Mucosa of descending colon (tissue), 3 donors: ENCODE data around the gene OSBPL5. TPM values are rescaled to one million over a fixed set of nuclear protein-coding genes. Genes with fewer than 3 reads are reported as not detected.

Source experiments
- ATAC-seq: fragments of 200-7000 bp; cut with Tn5 transposase; one replicate; pipeline ENCODE4 v1.9.1; 2020; ENCODE audit warnings: mild to moderate bottlenecking, moderate library complexity
- DNase-seq, 3 donors: peaks; one replicate each; pipeline ENCODE4 v3.0.0-alpha.2; 2020
- H3K36me3 ChIP-seq: fragments of 200-600 bp; one replicate; pipeline ENCODE4 v1.8.0; 2021; ENCODE audit warnings: low read depth, mild to moderate bottlenecking
- H3K4me1 ChIP-seq: fragments of 200-600 bp; one replicate; pipeline ENCODE4 v1.8.0; 2021; ENCODE audit warnings: low read depth, mild to moderate bottlenecking
- H3K4me3 ChIP-seq: fragments of 200-600 bp; one replicate; pipeline ENCODE4 v1.8.0; 2021; ENCODE audit warnings: mild to moderate bottlenecking
- H3K9me3 ChIP-seq: fragments of 200-600 bp; one replicate; pipeline ENCODE4 v1.8.0; 2021; ENCODE audit warnings: mild to moderate bottlenecking
- intact Hi-C, 2 donors: fragments of 100-400 bp; cut with DNase I in 1 of 2; cut with micrococcal nuclease in 1 of 2; formaldehyde crosslinking; loops; one replicate each; pipeline versions ENCODE4 v1.11.0 to v1.11.1; 2022; cut with DNase I, micrococcal nuclease
- total RNA-seq, 3 donors: library from RNA; stranded (reverse); fragmentation: NEBNext Ultra II Directional in 2 of 3; extraction: Animal tissue kit (Norgen Biotek cat#: 25700) in 2 of 3; gene quantifications; one replicate each; pipeline versions ENCODE4 v1.2.1 to v1.2.4, GENCODE V29; 2021 to 2023
- TF ChIP-seq, protein P1 (sequence below): fragments of 200-600 bp; IDR thresholded peaks from one replicate; pipeline ENCODE4 v1.8.0; 2022; ENCODE audit warnings: antibody characterized with exemption, mild to moderate bottlenecking
- donor health status: DM: no; HTN: no; CAD: no; lungs with moderate emphysema.
- donor health status: DM: no; HTN: no; CAD: no.
- donor health status: DM: no; HTN: yes; CAD: no.

OSBPL5 gene
- total RNA-seq, 3 donors from 2014 or later, result 43.6 to 64.1 (median 52.4) TPM

DNA sequence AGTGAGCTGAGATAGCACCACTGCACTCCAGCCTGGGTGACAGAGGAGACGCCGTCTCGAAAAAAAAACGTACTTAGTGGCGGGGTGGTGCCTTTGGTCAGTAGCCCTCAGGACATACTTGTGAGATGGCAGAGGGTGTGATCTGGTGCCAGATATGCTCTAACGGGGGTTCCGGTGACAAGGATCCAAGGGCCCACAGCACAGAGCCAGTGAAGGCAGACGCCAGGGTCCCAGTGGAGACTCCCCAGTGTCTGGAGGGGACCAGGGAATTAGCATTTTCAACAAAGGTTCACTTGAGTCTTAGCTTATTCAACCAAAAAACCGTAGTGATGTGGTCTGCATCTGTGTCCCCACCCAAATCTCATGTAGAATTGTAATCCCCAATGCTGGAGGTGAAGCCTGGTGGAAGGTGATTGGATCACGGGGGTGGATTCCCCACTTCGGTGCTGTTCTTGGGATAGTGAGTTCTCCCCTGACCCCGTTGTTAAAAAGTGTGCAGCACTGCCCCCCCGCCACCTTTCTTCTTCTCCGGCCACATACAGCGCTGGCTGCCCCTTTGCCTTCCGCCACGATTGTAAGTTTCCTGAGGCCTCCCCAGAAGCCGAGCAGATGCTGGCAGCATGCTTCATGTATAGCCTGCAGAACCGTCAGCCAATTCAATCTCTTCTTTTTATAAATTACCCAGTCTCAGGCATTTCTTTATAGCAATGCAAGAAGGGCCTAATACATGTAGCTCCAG, 26.6 kb upstream of the OSBPL5 start:
- intact Hi-C loops, result loop anchor here in 1 of 2 donors (10.0 kb wide), 1 partner anchor 77 kb away; no protein-coding TSS in a partner anchor
- Histone ChIP-seq H3K4me3 (no peak overlapping the region), H3K9me3 (no peaks in the 10 kb centered on the region), H3K4me1 (no peaks in the 10 kb centered on the region), H3K36me3 (no peaks in the 10 kb centered on the region)
- no peak for DNase-seq
- ATAC-seq, result no peak
- TF ChIP-seq, protein P1, sequence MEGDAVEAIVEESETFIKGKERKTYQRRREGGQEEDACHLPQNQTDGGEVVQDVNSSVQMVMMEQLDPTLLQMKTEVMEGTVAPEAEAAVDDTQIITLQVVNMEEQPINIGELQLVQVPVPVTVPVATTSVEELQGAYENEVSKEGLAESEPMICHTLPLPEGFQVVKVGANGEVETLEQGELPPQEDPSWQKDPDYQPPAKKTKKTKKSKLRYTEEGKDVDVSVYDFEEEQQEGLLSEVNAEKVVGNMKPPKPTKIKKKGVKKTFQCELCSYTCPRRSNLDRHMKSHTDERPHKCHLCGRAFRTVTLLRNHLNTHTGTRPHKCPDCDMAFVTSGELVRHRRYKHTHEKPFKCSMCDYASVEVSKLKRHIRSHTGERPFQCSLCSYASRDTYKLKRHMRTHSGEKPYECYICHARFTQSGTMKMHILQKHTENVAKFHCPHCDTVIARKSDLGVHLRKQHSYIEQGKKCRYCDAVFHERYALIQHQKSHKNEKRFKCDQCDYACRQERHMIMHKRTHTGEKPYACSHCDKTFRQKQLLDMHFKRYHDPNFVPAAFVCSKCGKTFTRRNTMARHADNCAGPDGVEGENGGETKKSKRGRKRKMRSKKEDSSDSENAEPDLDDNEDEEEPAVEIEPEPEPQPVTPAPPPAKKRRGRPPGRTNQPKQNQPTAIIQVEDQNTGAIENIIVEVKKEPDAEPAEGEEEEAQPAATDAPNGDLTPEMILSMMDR, result no peak

DNA sequence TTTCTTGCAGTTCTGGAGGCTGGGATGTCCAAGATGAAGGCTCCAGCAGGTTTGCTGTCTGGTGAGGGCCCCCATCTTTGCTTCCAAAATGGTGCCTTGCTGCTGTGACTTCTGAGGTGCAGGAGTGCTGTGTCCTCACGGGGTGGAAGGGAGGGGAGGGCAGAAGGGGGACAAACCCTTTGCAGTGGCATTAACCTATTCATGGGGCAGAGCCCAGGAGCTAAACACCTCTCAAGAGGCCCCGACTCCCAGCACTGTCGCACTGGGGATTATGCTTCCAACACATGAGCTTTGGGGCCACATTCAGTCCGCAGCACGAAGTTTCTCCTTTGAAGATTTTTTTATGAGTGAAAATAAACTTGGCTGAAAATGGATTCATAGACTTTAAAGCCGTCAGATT, 25.5 kb upstream of the OSBPL5 start:
- ATAC-seq (no peak), DNase-seq (no peak)
- H3K36me3 ChIP-seq, result no peaks in the 10 kb centered on the region
- H3K9me3 ChIP-seq, result no peaks in the 10 kb centered on the region
- no peak overlapping the region for H3K4me3 ChIP-seq
- TF ChIP-seq, protein P1, result no peak
- intact Hi-C loops, result loop anchor here in 1 of 2 donors (10.0 kb wide), 1 partner anchor 76 kb away; no protein-coding TSS in a partner anchor
- no peaks in the 10 kb centered on the region for H3K4me1 ChIP-seq

DNA sequence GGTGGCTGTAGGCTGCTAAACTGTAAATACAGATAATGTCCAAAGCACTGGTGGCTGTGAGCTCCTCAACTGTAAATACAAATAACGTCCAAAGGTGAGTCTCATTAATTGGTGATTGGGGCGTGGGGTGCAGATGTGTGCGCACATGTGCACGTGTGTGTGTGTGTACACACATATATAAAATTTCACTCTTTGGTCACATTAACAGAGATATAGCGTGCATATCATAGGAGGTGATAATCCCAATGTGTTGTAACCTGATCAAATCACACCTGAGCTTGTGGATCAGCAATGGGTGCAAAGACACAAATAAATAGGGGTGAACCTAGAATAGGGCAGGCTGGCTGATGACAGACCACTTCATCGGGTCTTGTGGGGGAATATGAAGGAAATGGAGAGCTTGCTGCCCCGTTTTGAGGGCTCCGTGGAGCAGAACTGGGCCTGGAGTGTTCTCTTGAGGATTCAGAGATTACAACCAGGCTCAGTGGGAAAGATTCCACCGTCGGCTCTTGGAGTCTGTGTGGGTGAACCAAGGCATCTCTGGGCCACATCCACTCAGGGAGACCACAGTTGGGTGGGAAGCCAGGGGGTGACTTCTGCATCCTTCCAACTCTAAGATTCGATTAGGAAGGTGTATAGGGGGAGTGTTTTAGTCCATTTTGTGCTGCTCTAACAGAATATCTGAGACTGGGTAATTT, 24.9 kb upstream of the OSBPL5 start:
- intact Hi-C loops, result loop anchor here in 1 of 2 donors (10.0 kb wide), 1 partner anchor 75 kb away; no protein-coding TSS in a partner anchor
- DNase-seq (no peak), ATAC-seq (no peak)
- H3K4me3 ChIP-seq, result no peak overlapping the region
- H3K4me1 ChIP-seq, result no peaks in the 10 kb centered on the region
- TF ChIP-seq, protein P1, result no peak
- no peaks in the 10 kb centered on the region for H3K9me3 ChIP-seq
- no peaks in the 10 kb centered on the region for H3K36me3 ChIP-seq

DNA sequence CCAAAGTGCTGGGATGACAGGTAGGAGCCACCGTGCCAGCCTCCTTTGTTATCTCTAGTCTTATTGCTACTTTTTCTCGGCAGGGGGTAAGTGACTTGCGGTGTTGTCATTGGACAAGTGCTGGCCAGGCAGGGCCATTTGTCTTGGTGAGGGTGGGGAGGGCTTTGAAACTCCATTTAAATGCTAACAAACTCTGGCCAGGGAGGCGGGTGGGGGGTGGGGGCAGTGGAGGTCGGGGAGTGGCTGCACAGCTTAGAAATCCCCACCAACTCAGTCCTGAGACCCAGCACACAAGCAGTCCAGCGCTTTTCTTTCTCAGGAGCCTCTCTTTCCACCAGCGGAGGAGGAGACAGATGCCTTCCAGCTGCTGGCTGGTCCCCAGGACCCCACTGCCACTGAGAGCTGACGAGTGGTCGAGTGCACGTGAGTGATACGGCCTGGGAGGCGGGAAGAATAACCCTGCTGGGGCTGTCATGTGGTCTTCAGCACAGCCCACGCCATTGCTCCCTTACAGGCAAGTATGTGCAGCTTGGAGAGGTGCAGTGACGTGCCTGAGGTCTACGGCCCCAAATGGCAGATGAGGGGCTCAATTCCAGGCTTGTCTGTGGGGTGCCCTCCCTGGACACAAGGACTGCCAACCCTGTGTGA, 24.2 kb upstream of the OSBPL5 start:
- DNase-seq (no peak), ATAC-seq (no peak)
- no peaks in the 10 kb centered on the region for H3K4me1 ChIP-seq
- H3K36me3 ChIP-seq, result no peaks in the 10 kb centered on the region
- TF ChIP-seq, protein P1, result no peak
- intact Hi-C loops, result no loop called here
- H3K4me3 ChIP-seq, result no peak overlapping the region
- no peaks in the 10 kb centered on the region for H3K9me3 ChIP-seq

DNA sequence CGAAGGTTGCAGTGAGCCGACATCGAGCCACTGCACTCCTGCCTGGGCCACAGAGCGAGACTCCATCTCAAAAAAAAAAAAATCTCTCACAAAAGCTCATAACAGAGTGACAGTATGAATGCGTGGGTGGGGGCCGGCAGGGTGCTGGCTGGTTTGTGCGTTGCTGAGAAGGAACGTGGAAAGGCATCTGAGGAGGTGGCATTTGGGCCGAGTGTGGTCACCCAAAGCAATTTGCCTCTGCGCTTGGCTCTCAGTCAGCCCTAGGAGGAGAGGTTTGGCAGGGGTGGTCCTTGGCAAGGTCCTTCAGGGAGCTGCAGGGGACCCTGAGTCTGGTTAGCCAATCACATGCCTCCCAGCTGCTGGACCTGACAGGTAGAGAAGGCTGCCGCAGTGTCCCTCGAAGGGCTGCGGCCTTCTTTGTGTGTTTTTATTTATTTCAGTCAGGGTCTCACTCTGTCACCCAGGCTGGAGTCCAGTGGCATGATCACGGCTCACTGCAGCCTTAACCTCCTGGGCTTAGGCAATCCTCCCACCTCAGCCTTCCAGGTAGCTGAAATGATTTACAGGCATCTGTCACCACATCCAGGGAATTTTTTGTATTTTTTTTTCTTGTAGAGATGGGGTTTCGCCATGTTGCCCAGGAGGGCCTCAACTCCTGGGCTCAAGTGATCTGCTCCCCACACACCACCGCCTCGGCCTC, 23.5 kb upstream of the OSBPL5 start:
- Histone ChIP-seq H3K9me3 (no peaks in the 10 kb centered on the region), H3K4me1 (no peaks in the 10 kb centered on the region), H3K36me3 (no peaks in the 10 kb centered on the region), H3K4me3 (no peak overlapping the region)
- no peak for DNase-seq
- ATAC-seq, result no peak
- TF ChIP-seq, protein P1, result no peak
- intact Hi-C loops, result no loop called here
